Activated CD4-positive, alpha-beta T cell treated with anti-CD3 and anti-CD28 coated beads, Interleukin-2, amount 50 U/mL, for 4 hours (primary cell): Measurements from ENCODE around the gene MYPOP.

Experiments used
- DNase-seq, 2 experiments: peaks; one replicate each; pipeline ENCODE4 v3.0.0-alpha.2; 2020

MYPOP gene

DNA sequence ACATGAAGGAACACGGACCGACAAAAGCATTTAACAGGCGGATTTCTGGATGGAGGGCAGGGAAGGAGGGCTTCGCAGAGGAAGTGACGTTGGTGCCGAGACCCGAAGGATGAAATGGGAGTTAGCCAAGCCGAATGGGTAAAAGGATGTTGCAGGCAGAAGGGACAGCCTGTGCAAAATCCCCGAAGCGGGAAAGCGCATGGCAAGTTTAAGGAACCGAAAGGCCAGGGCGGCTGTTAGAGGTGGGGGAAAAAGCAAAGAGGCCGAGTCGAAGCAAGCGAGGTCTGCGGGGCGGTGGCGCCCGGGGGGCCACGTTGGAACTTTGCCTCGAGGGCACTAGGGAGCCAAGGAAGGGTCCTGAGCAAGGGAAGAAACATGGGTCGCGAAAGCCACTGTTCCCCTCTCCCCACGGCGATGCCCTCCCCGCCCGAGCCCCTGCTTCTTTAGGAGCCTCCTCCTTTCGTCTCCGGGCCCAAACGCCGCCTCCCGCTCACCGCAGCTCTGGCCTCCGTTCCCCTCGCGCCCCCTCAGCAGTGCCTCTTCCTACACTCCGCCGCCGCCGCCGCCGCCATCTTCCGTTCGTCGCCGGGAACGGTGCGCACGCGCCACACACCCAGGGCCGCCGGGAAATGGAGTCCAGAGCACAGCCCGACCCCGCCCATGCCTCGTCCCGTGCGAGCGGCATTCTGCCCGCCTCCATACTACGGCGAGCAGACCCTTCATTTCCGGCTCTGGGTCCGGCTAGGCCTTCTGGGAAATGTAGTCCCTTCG is 39.7 kb downstream of the MYPOP start, which contains the start of gene SYMPK:
SYMPK (minus strand) TSS at position 584 of the 771 bp plus-strand sequence. CDS start 8,652 bp downstream, outside the sequence.
- peak; percentile 98 for DNase-seq

DNA sequence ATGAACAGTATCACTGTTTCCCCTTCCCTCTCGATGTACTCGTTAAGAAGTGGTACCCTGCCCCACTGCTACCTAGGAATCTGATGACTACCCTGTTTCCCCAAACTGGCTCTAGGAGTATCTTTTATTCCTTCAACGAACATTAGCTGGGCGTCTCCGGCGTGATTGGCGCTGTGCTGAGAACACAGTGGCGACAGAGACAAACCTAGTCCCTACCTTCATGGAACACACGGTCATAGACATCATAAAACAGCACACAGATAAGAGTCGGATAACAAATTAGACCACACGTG is 40.2 kb downstream of the MYPOP start:
- DNase-seq = no peak

DNA sequence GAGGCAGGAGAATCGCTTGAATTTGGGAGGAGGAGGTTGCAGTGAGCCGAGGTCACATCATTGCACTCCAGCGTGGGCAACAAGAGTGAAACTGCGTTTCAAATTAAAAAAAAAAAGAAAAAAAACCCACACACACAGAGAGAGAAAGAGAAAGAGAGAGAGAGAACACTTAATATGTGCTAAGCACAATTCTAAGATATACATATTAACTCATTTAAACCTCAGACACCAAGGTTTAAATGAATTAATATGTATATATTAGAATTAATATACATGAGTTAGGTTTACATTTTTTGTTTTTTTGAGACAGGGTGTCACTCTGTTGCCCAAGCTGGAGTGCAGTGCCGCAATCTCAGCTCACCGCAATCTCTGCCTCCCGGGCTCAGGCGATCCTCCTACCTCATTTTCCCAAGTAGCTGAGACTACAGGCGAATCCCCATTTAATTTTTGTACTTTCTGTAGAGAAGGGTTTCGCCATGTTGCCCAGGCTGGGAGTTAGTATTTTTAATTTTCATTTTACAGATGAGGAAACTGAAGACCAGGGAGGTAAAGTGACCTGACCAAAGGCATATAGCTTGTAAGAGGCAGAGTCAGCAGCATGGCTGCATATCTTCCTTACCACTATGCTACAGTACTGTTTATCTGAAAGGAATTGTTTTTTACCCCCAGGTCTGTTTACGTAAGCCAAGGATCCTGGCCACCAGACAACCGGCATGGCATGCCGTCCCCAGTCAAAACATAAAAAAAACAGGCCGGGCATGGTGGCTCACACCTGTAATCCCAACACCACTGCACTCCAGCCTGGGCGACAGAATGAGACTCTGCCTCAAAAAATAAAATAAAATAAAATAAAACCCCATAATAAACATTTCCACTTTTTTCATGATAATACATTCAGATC is 41.8 kb downstream of the MYPOP start:
- no peak for DNase-seq

DNA sequence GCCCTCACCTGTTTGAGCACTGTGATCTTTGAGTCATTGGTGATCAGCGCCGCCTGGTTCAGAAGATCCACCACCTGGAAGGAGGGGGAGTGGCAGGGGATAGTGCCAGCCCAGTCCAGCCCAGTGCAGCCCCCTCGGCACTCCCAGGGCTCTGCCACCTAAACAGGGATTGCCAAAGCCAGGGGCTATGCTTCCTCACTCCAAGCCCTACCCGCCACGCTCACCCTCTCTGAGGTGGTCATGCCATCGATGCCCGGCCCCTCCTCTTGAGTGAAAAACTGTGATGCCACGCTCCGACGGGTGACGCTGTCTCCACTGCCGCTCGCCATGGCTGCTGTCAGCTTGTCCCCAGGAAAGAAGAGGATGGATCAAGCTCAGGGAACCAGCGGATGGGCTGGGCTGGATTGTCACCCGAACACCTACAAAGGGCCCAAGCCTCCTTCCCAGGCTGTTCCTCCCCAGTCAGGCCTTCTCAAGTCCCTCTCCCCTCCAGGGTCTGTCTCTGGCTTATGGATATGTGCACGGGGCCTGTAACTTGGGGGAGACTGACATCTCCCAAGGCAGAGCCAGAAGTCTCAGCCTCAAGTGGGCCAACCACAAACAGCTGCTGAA is 48.1 kb downstream of the MYPOP start:
- no peak for DNase-seq

DNA sequence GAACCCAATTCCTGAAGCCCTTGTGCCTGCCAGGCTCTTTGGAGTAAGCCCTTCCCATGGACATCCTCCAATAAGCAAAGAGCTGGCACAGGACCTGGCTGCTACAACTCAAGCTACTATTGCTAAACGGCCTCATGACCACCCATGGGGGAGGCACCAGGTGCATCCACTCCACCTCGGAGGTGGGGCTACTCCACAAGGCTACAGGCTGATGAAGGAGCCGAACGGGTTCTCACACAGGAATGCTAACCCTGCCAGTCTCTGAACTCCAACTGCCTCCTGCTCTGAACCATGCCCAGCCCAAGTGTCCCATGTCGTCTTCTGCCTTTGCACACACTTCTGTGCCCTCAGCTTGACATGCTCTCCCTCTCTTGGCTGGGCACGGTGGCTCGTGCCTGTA is 49.4 kb downstream of the MYPOP start:
- DNase-seq = no peak

DNA sequence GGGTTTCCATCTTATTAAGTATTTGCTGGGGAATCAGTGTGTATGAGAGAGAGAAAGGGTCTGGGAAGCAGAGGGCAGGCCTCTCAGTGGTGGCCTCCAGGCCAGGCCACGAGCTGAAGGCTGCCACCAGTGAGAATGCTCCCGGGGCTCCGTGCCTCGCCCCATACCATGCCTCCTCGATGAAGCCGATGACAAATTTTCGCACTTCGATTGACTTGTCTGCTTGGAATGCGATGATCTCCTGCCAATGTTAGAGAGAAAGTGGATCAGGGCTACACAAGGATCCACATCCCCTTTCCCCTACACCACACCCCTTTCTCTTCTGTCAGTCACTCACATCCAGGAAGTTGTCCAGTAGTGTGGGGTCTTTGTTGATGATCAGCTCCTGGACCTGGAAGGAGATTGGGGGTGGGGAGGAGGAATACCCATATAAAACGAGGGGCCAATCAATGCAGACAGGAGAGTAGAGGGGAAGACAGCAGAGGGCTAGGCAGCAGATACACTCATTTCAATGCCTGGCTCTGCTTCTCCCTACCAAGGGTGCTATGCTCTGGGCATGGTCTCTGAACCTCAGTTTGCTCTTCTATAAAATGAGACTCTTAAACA is 50.2 kb downstream of the MYPOP start:
- DNase-seq = no peak

DNA sequence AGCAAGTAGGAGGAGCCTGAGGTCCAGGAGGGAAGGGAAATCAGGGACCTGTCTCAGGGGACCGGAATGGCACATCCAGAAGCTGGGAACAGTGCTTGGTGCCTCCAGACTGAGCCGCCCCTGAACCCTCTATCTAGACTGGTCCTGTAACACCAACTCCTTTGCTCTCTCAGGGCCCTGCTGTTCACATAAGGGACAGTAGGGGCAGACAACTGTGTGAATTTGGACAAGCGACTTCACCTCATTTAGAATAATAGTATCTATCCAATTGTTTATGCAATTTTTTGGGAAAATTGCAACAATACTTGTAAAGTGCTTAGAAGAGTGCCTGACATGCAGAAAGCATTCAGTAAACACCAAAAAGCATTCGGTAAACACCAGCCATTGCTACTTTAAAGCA is 53.5 kb downstream of the MYPOP start:
- DNase-seq = no peak

DNA sequence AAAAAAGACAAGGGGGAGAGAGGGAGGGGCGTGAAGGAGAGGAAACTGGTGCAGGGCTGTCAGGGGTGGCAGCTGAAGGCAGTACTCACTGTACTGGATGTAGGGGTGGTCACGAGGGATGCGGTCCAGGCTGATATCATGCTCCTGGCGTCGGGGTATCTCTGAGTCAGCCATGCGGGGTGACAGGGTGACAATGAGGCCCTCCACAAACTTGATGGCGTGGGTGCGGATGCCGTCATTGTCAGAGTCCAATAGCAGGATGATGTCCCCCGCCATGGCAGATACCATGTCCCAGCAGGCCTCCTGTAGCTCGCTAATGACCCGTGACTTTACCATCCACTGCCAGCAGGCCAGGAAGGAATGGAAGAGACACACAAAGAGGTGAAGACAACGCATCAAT is 54.8 kb downstream of the MYPOP start:
- DNase-seq = no peak

DNA sequence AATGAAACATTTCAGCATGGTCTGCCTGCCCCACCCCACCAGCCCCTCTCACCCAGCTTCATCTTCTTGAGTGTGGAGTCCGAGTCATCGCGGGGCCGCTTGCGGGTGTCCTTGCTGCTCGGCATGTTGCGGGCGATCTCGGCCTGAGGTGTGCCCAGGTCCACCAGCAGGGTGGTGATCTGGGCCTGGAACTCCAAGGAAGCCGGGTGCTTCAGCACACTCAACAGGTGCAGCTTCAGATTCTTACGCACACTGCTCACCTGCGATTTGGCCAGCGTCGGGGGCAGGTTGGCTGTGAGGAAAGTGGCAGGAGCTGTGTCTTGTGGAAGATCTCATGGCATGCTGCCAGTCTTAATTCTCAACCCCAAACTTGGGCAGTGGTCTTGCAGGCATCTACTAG is 60.2 kb downstream of the MYPOP start:
- no peak for DNase-seq
